GM12878 (cell line): ENCODE measurements around the gene PIRT.

Experiments used
- CTCF ChIP-seq, 3 experiments: IDR thresholded peaks in 2 of 3; conservative IDR thresholded peaks in 1 of 3; 2 replicates each; pipeline ENCODE4 v1.5.1; 2011; ENCODE audit warnings: low read depth in 3 of 3, low read length in 3 of 3, mild to moderate bottlenecking in 3 of 3, control low read depth in 2 of 3, moderate library complexity in 2 of 3, inconsistent platforms in 1 of 3, mixed read lengths in 1 of 3; ENCODE audit not compliant: control insufficient read depth in 2 of 3, insufficient read depth in 1 of 3; ENCODE audit errors: extremely low read depth in 1 of 3
- DPF2 ChIP-seq: fragments of 450-650 bp; IDR thresholded peaks from 2 replicates; pipeline ENCODE4 v1.6.1; 2017; ENCODE audit warnings: mild to moderate bottlenecking
- ESRRA ChIP-seq: IDR thresholded peaks from 2 replicates; pipeline ENCODE4 v1.6.1; 2012; ENCODE audit warnings: mild to moderate bottlenecking, low read length, improper control_type of control experiment
- POLR2A ChIP-seq: IDR thresholded peaks from 2 replicates; pipeline ENCODE4 v1.6.1; 2011; ENCODE audit warnings: low read depth, mild to moderate bottlenecking, low read length
- POLR2AphosphoS5 ChIP-seq: IDR thresholded peaks from 2 replicates; pipeline ENCODE4 v1.6.1; 2011; ENCODE audit warnings: mild to moderate bottlenecking, low read length, inconsistent platforms

GRCh38 chr17:10776381-10776780, 61.5 kb downstream of the PIRT start:
- TF ChIP-seq ESRRA (no peak), DPF2 (no peak), POLR2A (no peak), CTCF (IDR thresholded peaks at IDR 0.05 in 2 of 3, conservative IDR thresholded peaks at IDR 0.05 in 1 of 3; ENCODE audit: control insufficient read depth in 2 of 3, extremely low read depth in 1 of 3, insufficient read depth in 1 of 3, low read depth in 3 of 3, low read length in 3 of 3) (no peak), POLR2AphosphoS5 (no peak)
